HEK293 (cell line): ENCODE data around the gene CCDC51.

Source experiments
- CTCF ChIA-PET: fragments of 350-600 bp; formaldehyde crosslinking; extraction: SDS; loops from one replicate; lab custom pipeline; 2021; ENCODE audit warnings: antibody characterized with exemption; lab: Yijun Ruan, JAX
- POLR2A ChIA-PET: fragments of 300-600 bp; formaldehyde crosslinking; extraction: SDS; loops from one replicate; lab custom pipeline; 2020; ENCODE audit warnings: antibody characterized with exemption, inconsistent platforms; lab: Yijun Ruan, JAX
- H3K27ac ChIP-seq: fragments of 200-500 bp; sonication (Bioruptor generic); 2 replicates; pipeline ENCODE4 v1.5.1; 2014; ENCODE audit warnings: low read depth, low read length, control low read depth, inconsistent platforms; ENCODE audit errors: extremely low read depth
- H3K36me3 ChIP-seq, 2 experiments: fragments of 200-500 bp in 1 of 2; sonication (Bioruptor generic) in 1 of 2; 1 replicate in 1 of 2; 2 replicates in 1 of 2; pipeline ENCODE4 v1.5.1; 2014 to 2017; ENCODE audit warnings: inconsistent platforms in 2 of 2, low read length in 2 of 2; ENCODE audit not compliant: control insufficient read depth in 2 of 2, insufficient read depth in 1 of 2
- H3K4me1 ChIP-seq: fragments of 200-500 bp; sonication (Bioruptor generic); 2 replicates; pipeline ENCODE4 v1.5.1; 2014; ENCODE audit warnings: mild to moderate bottlenecking, low read length, inconsistent platforms; ENCODE audit not compliant: control insufficient read depth, insufficient read depth
- H3K4me3 ChIP-seq: 2 replicates; pipeline ENCODE4 v1.5.1; 2011; ENCODE audit warnings: low read depth, mild to moderate bottlenecking, control low read depth, low read length, moderate library complexity
- H3K9me3 ChIP-seq: fragments of 200-500 bp; sonication (Bioruptor generic); 2 replicates; pipeline ENCODE4 v1.5.1; 2014; ENCODE audit warnings: low read depth, low read length, inconsistent platforms; ENCODE audit not compliant: control insufficient read depth, insufficient read depth
- BCL6B ChIP-seq: fragments of 450-650 bp; formaldehyde crosslinking; IDR thresholded peaks from 2 replicates; pipeline ENCODE4 v1.5.1; 2017; ENCODE audit warnings: missing biosample characterization, missing genetic modification characterization
- GLI4 ChIP-seq: fragments of 450-650 bp; formaldehyde crosslinking; IDR thresholded peaks from 2 replicates; pipeline ENCODE4 v1.5.1; 2016; ENCODE audit warnings: missing biosample characterization, missing genetic modification characterization
- PRDM2 ChIP-seq: fragments of 450-650 bp; formaldehyde crosslinking; IDR thresholded peaks from 2 replicates; pipeline ENCODE4 v1.5.1; 2016; ENCODE audit warnings: missing biosample characterization, missing genetic modification characterization, borderline replicate concordance
- YY2 ChIP-seq: fragments of 450-650 bp; formaldehyde crosslinking; IDR thresholded peaks from 2 replicates; pipeline ENCODE4 v1.5.1; 2016; ENCODE audit warnings: missing biosample characterization, missing genetic modification characterization
- ZBTB1 ChIP-seq: fragments of 450-650 bp; formaldehyde crosslinking; IDR thresholded peaks from 2 replicates; pipeline ENCODE4 v1.5.1; 2016; ENCODE audit warnings: missing biosample characterization, missing genetic modification characterization
- ZFP3 ChIP-seq: fragments of 450-650 bp; formaldehyde crosslinking; IDR thresholded peaks from 2 replicates; pipeline ENCODE4 v1.5.1; 2016; ENCODE audit warnings: low read depth, missing biosample characterization, missing genetic modification characterization
- ZFP37 ChIP-seq: fragments of 450-650 bp; formaldehyde crosslinking; IDR thresholded peaks from 2 replicates; pipeline ENCODE4 v1.5.1; 2016; ENCODE audit warnings: missing biosample characterization, missing genetic modification characterization
- ZIC2 ChIP-seq: fragments of 450-650 bp; formaldehyde crosslinking; IDR thresholded peaks from 2 replicates; pipeline ENCODE4 v1.5.1; 2016; ENCODE audit warnings: missing biosample characterization, missing genetic modification characterization
- ZNF146 ChIP-seq: fragments of 450-650 bp; formaldehyde crosslinking; IDR thresholded peaks from 2 replicates; pipeline ENCODE4 v1.5.1; 2016; ENCODE audit warnings: missing biosample characterization, missing genetic modification characterization
- ZNF174 ChIP-seq: fragments of 450-650 bp; formaldehyde crosslinking; IDR thresholded peaks from 2 replicates; pipeline ENCODE4 v1.5.0; 2017; ENCODE audit warnings: missing biosample characterization, mild to moderate bottlenecking, missing genetic modification characterization
- ZNF19 ChIP-seq: fragments of 450-650 bp; formaldehyde crosslinking; IDR thresholded peaks from 2 replicates; pipeline ENCODE4; 2016; ENCODE audit warnings: missing biosample characterization, missing genetic modification characterization, low read depth
- ZNF366 ChIP-seq: fragments of 450-650 bp; formaldehyde crosslinking; conservative IDR thresholded peaks from 2 replicates; pipeline ENCODE4 v1.5.1; 2016; ENCODE audit warnings: missing biosample characterization, missing genetic modification characterization
- ZNF394 ChIP-seq: fragments of 450-650 bp; formaldehyde crosslinking; IDR thresholded peaks from 2 replicates; pipeline ENCODE4 v1.5.1; 2016; ENCODE audit warnings: missing biosample characterization, missing genetic modification characterization, mild to moderate bottlenecking, moderate library complexity, borderline replicate concordance
- ZNF544 ChIP-seq: fragments of 450-650 bp; formaldehyde crosslinking; IDR thresholded peaks from 2 replicates; pipeline ENCODE4 v1.5.0; 2017; ENCODE audit warnings: missing biosample characterization, missing genetic modification characterization
- ZNF610 ChIP-seq: fragments of 450-650 bp; formaldehyde crosslinking; IDR thresholded peaks from 2 replicates; pipeline ENCODE4 v1.5.1; 2016; ENCODE audit warnings: missing biosample characterization, missing genetic modification characterization, borderline replicate concordance
- ZNF660 ChIP-seq: fragments of 450-650 bp; IDR thresholded peaks from 2 replicates; pipeline ENCODE4 v1.5.1; 2018; ENCODE audit warnings: missing biosample characterization, mild to moderate bottlenecking, missing genetic modification characterization
- ZNF704 ChIP-seq: fragments of 450-650 bp; formaldehyde crosslinking; IDR thresholded peaks from 2 replicates; pipeline ENCODE4 v1.5.1; 2016; ENCODE audit warnings: missing biosample characterization, missing genetic modification characterization
- ZSCAN16 ChIP-seq: fragments of 450-650 bp; formaldehyde crosslinking; IDR thresholded peaks from 2 replicates; pipeline ENCODE4 v1.5.1; 2016; ENCODE audit warnings: missing biosample characterization, missing genetic modification characterization

Gene CCDC51

GRCh38 chr3:48404440-48405342, 35.2 kb downstream of the CCDC51 start:
- H3K4me3 ChIP-seq, result no peak overlapping the region
- H3K9me3 ChIP-seq, result no peaks in the 10 kb centered on the region
- H3K4me1 ChIP-seq, result no peaks in the 10 kb centered on the region
- CTCF ChIA-PET, result interaction anchor here (1.2 to 7.2 kb wide), 2 partner anchors 30 to 32 kb away, joined by 3 to 238 read pairs; no protein-coding TSS in a partner anchor
- TF ChIP-seq ZNF610 (tag by site-specific recombination) (no peak), ZFP37 (tag by site-specific recombination) (no peak), ZFP3 (tag by site-specific recombination) (no peak), ZNF146 (no peak), ZIC2 (tag by site-specific recombination) (no peak), GLI4 (tag by site-specific recombination) (no peak), PRDM2 (no peak), ZSCAN16 (tag by site-specific recombination) (no peak), ZBTB1 (no peak), ZNF394 (tag by site-specific recombination) (no peak), YY2 (tag by site-specific recombination) (no peak), ZNF660 (tag by site-specific recombination) (no peak), ZNF174 (tag by site-specific recombination) (no peak), ZNF704 (no peak), ZNF544 (tag by site-specific recombination) (no peak), BCL6B (tag by site-specific recombination) (no peak), ZNF366 (no peak), ZNF19 (no peak)
- TF ChIP-seq, all 188 proteins: peak for 0
- POLR2A ChIA-PET, result interaction anchor here (1.3 kb wide), 1 partner anchor 32 kb away, joined by 5 read pairs; no protein-coding TSS in a partner anchor
- Histone ChIP-seq H3K27ac (no peak overlapping the region), H3K36me3 (peaks cover 0 to 45% of the 10 kb centered on the region in 2 experiments; a peak in 1 of 3 replicates)
